Chondrocyte (in vitro differentiated cells): ENCODE data around the gene DHX8. TPM values are rescaled to one million over a fixed set of nuclear protein-coding genes. Genes with fewer than 3 reads are reported as not detected.

ENCODE experiments used
- DNase-seq: peaks from one replicate; pipeline ENCODE4 v3.0.0; 2021; ENCODE audit warnings: mixed read lengths, low spot score
- H3K27ac Mint-ChIP-seq: one replicate; pipeline ENCODE4 v1.8.0; 2021; ENCODE audit warnings: mild to moderate bottlenecking, moderate library complexity, mixed read lengths; ENCODE audit not compliant: unreplicated experiment
- H3K27me3 Mint-ChIP-seq: 2 replicates; pipeline ENCODE4 v1.8.0; 2021; ENCODE audit warnings: low read depth, mixed read lengths
- H3K36me3 Mint-ChIP-seq: 2 replicates; pipeline ENCODE4 v1.8.0; 2021; ENCODE audit warnings: low read depth, mixed read lengths
- H3K4me1 Mint-ChIP-seq: 2 replicates; pipeline ENCODE4 v1.8.0; 2021; ENCODE audit warnings: low read depth, mild to moderate bottlenecking, mixed read lengths
- H3K4me3 Mint-ChIP-seq: one replicate; pipeline ENCODE4 v1.8.0; 2021; ENCODE audit warnings: mild to moderate bottlenecking, moderate library complexity, mixed read lengths; ENCODE audit not compliant: unreplicated experiment
- H3K9me3 Mint-ChIP-seq: 2 replicates; pipeline ENCODE4 v1.8.0; 2021; ENCODE audit warnings: low read depth, mixed read lengths
- total RNA-seq: library from RNA; stranded (reverse); gene quantifications from 3 replicates; pipeline ENCODE4 v1.2.1, GENCODE V29; 2021
- TF ChIP-seq, protein P1 (sequence below): fragments of 200-600 bp; sonication (generic); IDR thresholded peaks from 2 replicates; pipeline ENCODE4 v1.5.0; 2021; ENCODE audit warnings: antibody characterized with exemption, mild to moderate bottlenecking, moderate library complexity

Gene DHX8
- total RNA-seq, 1 donor from 2014 or later = 49.2 TPM

GRCh38 chr17:43563600-43564594, 80.1 kb downstream of the DHX8 start:
- no peaks in the 10 kb centered on the region for H3K9me3 Mint-ChIP-seq
- H3K4me3 Mint-ChIP-seq = no peak overlapping the region

GRCh38 chr17:43568506-43569082, 84.8 kb downstream of the DHX8 start:
- DNase-seq = no peak
- Mint-ChIP-seq H3K27me3 (peaks cover 8% of the 10 kb centered on the region), H3K4me1 (no peaks in the 10 kb centered on the region), H3K9me3 (no peaks in the 10 kb centered on the region), H3K36me3 (peaks cover 1% of the 10 kb centered on the region), H3K4me3 (no peak overlapping the region), H3K27ac (no peak overlapping the region)
- TF ChIP-seq, protein P1, sequence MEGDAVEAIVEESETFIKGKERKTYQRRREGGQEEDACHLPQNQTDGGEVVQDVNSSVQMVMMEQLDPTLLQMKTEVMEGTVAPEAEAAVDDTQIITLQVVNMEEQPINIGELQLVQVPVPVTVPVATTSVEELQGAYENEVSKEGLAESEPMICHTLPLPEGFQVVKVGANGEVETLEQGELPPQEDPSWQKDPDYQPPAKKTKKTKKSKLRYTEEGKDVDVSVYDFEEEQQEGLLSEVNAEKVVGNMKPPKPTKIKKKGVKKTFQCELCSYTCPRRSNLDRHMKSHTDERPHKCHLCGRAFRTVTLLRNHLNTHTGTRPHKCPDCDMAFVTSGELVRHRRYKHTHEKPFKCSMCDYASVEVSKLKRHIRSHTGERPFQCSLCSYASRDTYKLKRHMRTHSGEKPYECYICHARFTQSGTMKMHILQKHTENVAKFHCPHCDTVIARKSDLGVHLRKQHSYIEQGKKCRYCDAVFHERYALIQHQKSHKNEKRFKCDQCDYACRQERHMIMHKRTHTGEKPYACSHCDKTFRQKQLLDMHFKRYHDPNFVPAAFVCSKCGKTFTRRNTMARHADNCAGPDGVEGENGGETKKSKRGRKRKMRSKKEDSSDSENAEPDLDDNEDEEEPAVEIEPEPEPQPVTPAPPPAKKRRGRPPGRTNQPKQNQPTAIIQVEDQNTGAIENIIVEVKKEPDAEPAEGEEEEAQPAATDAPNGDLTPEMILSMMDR = no peak

More at GRCh38 chr17:43563600-43564594, 80.1 kb downstream of the DHX8 start:
- TF ChIP-seq, protein P1 = no peak
- Mint-ChIP-seq H3K4me1 (peaks cover 4% of the 10 kb centered on the region), H3K36me3 (peaks cover 1% of the 10 kb centered on the region), H3K27me3 (peaks cover 22% of the 10 kb centered on the region), H3K27ac (no peak overlapping the region)
- DNase-seq = no peak

DNA sequence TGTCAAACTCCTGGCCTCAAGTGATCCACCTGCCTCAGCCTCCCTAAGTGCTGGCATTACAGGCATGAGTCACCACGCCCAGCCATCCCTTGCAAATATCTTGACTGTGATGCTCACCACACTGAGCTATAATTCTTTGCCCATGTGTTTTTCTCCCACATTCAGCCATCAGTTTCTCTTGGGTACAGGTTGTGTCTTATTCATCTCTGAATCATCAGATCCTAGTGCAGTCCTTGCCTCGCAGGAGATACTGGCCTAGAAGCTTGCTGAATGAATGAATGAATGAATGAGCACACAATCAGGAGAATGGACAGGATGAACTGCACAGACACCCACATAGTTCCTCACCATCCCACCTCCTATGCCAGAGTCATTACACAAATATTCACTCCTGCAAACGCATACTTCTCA, 86.7 kb downstream of the DHX8 start:
- TF ChIP-seq, protein P1 = no peak
- Mint-ChIP-seq H3K4me1 (no peaks in the 10 kb centered on the region), H3K27me3 (peaks cover 6% of the 10 kb centered on the region), H3K9me3 (no peaks in the 10 kb centered on the region), H3K36me3 (peaks cover 1% of the 10 kb centered on the region), H3K4me3 (no peak overlapping the region), H3K27ac (no peak overlapping the region)
- no peak for DNase-seq

GRCh38 chr17:43572368-43572980, 88.7 kb downstream of the DHX8 start:
- Mint-ChIP-seq H3K27me3 (peaks cover 8% of the 10 kb centered on the region), H3K4me3 (no peak overlapping the region), H3K4me1 (peaks cover 2% of the 10 kb centered on the region), H3K27ac (no peak overlapping the region), H3K36me3 (peaks cover 1% of the 10 kb centered on the region), H3K9me3 (no peaks in the 10 kb centered on the region)
- DNase-seq = no peak
- TF ChIP-seq, protein P1 = no peak
